ENCODE data around the gene STMN1.

GRCh38 chr1:25888426-25888987, 17.7 kb downstream of the STMN1 start:
- TF ChIP-seq, protein P1, sequence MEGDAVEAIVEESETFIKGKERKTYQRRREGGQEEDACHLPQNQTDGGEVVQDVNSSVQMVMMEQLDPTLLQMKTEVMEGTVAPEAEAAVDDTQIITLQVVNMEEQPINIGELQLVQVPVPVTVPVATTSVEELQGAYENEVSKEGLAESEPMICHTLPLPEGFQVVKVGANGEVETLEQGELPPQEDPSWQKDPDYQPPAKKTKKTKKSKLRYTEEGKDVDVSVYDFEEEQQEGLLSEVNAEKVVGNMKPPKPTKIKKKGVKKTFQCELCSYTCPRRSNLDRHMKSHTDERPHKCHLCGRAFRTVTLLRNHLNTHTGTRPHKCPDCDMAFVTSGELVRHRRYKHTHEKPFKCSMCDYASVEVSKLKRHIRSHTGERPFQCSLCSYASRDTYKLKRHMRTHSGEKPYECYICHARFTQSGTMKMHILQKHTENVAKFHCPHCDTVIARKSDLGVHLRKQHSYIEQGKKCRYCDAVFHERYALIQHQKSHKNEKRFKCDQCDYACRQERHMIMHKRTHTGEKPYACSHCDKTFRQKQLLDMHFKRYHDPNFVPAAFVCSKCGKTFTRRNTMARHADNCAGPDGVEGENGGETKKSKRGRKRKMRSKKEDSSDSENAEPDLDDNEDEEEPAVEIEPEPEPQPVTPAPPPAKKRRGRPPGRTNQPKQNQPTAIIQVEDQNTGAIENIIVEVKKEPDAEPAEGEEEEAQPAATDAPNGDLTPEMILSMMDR (IDR thresholded peaks at IDR 0.05) = no peak
- no peak for TF ChIP-seq POLR2A (IDR thresholded peaks at IDR 0.05)
